Middle frontal gyrus (tissue), 1 donor: ENCODE data around the gene SULT1A2.
"Not testable (repeated sequence)": the region's sequence is repeated elsewhere in the genome, so short reads cannot be mapped to it uniquely, and the experiment has no call there.

Source experiments
- DNase-seq: peaks from one replicate; pipeline ENCODE4 v3.0.0-alpha.2; 2015; ENCODE audit warnings: low spot score; ENCODE audit errors: extremely low spot score

Gene SULT1A2

GRCh38 chr16:28609631-28610594 is 13.1 kb upstream of the SULT1A2 start, which contains the start of gene SULT1A1:
Gene SULT1A1 (minus strand): TSS chr16:28610044. CDS start chr16:28608855, 1,189 bp downstream.
- DNase-seq: no peak

- DNase-seq: not testable (repeated sequence)
Observed at GRCh38 chr16:28608867-28609596, 12.2 kb upstream of the SULT1A2 start.

GRCh38 chr16:28608496-28608808 is 11.6 kb upstream of the SULT1A2 start:
- not testable (repeated sequence) for DNase-seq

DNA sequence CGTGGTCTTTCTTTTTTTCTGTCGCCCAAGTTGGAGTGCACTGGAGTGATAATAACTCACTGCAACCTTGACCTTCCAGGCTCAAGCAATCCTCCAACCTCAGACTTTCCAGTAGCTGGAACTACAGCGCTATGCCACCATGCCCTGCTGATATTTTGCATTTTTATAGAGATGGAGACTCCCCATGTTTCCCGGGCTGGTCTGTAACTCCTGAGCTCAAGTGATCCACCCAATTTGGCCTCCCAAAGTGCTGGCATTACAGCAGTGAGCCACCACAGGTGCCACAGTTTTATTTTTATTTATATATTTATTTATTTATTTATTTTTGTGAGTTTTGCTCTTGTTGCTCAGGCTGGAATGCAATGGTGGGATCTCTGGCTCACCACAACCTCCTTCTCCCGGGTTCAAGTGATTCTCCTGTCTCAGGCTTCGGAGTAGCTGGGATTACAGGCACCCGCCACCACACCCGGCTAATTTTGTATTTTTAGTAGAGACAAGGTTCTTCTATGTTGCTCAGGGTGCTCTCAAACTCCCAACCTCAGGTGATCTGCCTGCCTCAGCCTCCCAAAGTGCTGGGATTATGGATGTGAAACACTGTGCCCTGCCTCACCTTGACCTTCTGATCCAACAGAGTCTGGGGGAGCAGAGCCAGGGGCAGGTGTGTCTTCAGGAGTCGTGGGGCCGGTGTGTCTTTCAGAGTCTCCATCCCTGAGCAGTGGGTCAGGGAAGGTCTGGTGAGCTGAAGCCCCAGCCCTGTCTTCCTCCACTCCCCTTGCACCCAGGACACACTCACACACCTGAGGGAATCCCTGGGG is 11.0 kb upstream of the SULT1A2 start:
- DNase-seq: not testable (repeated sequence)

GRCh38 chr16:28607116-28607623 is 10.3 kb upstream of the SULT1A2 start:
- DNase-seq: no peak

DNA sequence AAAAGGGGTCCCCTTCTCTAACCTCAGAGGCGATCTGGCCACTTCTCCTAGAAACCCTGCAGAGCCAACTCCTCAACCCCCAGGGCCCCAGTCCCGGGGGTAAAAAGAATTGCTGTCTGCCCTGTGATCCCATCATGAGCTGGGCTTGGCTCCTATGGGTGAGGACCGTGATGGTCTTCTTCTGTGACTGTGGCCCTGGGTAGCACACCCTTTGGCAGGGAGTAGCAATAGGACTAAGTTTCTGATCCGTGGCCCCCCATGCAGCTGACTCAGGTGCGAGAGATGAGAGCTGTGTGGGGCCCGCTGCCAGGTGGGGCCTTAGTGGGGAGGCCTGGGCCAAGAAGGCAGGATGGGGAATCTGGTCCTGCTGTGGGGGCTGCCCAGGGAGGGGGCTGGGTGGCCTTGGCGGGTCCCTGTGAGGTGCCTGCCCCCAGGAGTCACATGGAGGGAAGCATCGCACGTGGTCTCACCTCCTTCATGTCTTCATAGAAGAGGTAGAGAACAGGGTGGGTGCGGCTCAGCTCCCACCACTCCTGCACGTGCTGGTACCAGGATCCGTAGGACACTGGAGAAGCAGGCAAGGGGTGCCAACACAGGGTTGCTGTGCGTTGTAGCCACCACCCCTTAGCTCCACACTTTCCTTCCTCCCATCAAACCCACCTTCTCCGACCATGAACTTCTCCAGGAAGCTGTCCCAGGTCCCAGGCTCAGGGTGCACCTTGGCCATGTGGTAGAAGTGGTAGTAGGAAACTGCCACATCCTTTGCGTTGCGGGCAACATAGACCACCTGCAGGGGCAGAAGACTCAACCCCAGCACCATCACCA is 9.7 kb upstream of the SULT1A2 start:
- no peak for DNase-seq

GRCh38 chr16:28604186-28604565 is 7.3 kb upstream of the SULT1A2 start:
- no peak for DNase-seq

DNA sequence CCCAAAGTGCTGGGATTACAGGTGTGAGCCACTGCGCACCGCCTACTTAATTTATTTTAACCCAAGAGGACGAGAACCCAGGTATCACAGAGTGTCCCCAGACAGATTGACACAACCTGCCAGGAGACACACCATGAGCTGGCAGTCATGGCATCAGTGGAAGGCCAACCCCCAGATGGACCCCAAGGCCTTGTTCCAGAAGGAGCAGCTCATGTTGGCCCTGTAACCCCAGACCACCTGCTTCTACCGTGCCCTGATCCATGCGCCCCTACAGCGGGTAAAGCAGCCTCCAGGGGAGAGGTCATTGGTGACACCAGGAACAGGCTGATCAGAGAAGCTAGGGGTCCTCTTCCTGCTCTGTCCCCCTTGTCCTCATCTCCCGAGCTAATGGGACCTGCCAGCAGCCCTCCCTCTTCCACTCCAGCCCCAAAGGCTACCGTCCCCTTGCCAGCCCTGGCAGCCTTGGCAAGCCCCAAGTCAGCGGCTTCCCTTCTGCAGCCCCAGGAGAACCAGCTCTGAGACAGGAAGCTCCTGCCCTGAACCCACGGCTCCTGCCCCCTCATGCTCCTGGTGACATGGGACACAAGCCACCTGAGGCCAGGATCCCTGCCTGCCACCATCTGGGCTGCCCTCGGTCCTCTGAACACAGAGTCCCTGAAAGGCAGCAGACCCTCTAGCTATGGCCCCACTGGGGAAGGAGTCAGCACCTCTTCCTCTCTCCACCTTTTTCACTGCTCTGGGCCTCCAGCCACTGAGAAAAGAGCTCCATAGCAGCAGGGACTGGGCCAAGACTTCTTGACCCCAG is 6.7 kb upstream of the SULT1A2 start:
- DNase-seq: no peak

- no peak for DNase-seq
Observed at GRCh38 chr16:28602529-28602928, 5.7 kb upstream of the SULT1A2 start.

DNA sequence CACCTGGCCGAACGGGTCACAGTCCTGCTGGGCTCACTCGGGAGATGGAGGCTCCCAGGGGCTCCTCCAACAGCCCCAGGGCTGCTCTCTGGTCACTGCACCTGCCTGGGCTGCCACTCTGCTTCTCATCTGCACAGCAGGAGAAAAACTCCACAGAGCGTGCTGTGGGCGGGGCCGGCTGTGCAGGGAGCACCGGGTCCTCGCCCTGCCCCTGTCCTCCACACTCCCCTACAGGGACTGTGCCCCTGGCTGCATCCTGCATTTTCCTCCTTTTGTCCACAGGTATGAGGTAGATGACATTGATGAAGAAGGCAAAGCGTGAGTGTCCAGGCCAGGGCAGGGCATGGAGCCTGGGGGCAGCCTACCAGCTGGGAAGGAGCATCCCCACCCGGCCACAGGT is 5.2 kb upstream of the SULT1A2 start:
- not testable (repeated sequence) for DNase-seq

GRCh38 chr16:28601589-28601988 is 4.7 kb upstream of the SULT1A2 start:
- not testable (repeated sequence) for DNase-seq

DNA sequence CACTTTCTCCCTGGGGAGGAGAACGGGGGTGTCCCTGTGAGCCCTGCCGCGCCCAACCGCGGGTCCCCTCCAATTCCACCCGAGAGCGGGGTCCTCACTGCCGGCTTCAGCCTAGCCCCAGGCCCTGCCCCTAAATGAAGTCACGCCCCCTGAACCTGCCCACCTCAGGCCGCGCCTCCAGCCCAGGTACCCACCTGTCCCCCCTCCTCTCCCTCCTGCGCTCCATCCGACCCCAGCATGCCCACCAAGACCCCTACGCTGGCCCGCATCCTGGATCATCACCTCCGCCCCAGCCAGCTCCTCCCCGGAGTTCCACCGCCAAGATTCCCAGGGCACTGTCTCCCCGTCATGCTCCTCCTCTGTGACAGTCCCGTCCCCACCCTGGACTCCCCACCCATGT is 4.1 kb upstream of the SULT1A2 start:
- not testable (repeated sequence) for DNase-seq

GRCh38 chr16:28599377-28600285 is 2.8 kb upstream of the SULT1A2 start:
- not testable (repeated sequence) for DNase-seq

DNA sequence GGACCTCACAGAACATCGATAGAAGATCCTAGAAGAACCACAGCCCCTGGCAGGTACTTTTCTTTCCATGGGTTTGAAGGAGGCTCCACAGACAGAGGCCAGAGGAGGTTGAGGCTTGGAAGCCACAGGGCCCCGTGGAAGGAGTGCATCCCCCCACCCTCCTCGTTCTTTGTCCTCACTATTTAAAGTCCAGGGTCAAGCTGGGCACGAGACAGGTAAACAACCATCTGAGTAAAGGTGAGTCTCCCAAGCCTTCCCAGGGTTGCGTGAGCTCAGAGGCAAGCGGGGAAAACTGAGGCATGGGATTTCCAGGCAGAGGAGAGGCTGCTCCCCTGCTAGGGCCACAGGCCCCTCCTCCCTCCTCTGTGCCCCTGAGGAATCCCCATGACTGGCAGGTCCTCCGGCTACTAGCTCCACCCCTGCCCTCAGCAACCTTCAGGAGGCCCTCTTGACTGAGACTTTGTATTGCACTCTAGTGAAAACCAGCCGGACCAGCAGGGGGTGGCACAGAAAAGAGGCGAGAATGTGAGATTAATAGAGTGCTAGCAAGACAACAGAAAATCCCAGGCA is 927 bp upstream of the SULT1A2 start:
- DNase-seq: no peak

- no peak for DNase-seq
Observed at GRCh38 chr16:28596115-28596630, 677 bp downstream of the SULT1A2 start.

DNA sequence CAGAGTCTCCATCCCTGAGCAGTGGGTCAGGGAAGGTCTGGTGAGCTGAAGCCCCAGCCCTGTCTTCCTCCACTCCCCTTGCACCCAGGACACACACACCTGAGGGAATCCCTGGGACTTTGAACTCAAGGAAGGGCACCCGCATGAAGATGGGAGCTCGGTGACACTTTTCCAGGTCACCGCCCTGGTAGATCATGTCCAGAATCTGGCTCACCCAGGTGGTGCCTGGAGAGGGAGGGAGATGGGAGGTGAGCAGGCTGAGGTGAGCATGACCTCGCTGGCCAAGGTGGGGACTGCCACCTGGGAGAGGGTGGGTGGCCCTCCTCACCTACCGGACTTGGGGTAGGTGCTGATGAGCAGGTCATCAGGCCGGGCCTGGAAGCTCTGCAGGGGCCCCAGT is 1.4 kb downstream of the SULT1A2 start:
- DNase-seq: not testable (repeated sequence)

GRCh38 chr16:28592979-28593553 is 3.8 kb downstream of the SULT1A2 start:
- no peak for DNase-seq

DNA sequence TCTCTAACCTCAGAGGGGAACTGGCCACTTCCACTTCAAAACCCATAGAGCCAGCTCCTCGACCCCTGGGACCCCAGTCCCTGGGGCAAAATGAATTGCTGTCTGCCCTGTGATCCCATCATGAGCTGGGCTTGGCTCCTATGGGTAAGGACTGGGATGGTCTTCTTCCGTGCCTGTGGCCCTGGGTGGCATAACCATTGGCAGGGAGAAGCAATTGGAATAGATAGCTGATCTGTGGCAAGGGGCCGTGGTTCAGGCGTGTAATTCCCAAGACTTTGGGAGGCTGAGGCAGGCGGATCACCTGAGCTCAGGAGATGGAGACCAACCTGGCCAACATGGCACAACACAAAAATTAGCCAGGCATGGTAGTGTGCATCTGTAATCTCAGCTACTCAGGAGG is 4.3 kb downstream of the SULT1A2 start:
- DNase-seq: no peak
